GM18502 (cell line): ENCODE measurements around the gene TMEM45B.

Experiments
- ATAC-seq: cut with Tn5 transposase; IDR thresholded peaks from one replicate; pipeline ENCODE4 v1.9.1; 2021; ENCODE audit warnings: mild to moderate bottlenecking; ENCODE audit not compliant: unreplicated experiment, poor library complexity

Gene TMEM45B

DNA sequence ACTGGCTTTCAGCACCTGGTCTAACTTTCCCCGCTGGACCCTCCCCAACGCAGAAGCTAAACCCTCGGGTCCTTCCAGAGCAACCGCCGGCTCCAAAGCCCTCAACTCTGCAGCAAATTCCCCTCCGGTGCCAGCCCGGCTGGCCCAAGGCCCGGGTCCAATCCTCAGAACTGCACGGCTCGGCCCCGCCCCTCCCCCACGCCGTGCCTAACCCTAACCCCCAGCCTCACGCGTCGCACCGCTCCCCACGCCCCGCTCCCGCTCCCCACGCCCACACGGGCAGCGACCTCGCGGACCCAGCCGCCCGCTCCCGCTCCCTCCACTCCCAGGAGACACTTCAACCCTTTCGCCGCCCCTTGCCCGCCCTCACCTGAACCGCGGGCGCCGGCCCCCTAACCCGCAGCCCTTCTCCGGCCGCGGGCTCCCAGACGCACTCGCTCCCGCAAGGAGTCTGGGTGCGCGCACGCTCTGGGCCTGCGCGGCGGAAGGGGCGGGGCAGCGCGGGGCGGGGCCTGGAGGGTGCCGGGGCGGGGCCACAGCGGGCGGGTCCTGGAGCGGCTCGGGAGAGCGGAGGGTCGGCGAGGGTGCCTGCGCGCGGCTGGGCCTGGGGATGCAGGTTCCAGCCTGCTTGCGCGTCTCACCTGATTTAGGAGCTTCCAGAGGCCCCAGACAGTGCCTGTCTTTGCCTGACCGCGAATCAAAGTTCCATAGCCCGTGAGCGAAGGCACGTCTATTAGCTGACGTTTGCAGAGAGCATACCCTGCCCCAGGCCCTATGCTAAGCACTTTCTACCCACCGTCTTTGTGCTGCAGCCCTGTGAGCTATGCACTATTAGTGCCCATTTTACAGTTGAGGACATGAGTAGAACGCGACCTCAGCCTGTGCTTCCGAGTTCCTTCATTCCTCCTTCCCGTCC is 79.7 kb downstream of the TMEM45B start, which contains the start of gene NFRKB:
Gene NFRKB (minus strand): TSS at position 453 of the 916 bp plus-strand sequence. CDS start 2,729 bp downstream, outside the sequence.
- ATAC-seq: peak; percentile 95

DNA sequence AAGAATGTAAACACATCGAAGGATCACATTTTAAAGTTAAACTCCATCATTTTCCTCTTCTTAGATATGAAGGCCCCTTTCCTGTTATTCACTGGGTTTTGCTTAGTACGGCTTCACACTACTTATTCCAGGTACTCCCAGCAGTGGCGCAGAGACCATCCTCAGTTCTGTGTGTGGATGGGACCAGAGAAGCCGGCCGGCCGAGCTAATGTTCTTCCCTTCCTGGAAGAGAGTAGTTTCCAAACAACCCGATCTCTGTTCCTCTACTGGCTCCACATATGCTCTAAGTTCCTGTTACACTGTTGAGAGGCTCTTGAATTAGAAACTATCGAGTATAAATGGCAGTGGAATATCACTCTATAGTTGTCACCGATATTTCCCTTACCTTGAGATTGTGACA is 80.4 kb downstream of the TMEM45B start:
- ATAC-seq: no peak

DNA sequence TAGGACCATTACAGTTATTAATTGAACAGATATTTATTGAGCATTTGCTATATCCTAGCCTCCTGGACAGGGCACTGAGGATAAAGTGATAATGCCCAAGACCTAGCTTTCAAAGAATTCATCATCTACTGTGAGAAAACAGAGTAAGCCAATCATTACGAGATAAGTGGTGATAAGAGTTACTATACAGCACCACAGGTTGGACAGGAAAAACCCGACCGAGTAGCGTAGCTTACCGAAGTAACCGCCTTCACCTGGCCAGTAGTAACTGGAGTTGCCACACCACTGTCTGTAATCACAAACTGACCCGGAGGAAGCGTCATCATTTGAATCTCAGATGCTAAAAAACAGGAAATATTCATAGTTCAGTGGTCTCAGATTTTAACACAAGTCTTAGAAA is 89.8 kb downstream of the TMEM45B start:
- ATAC-seq: no peak
